Endothelial cell of umbilical vein (primary cell): Measurements from ENCODE around the gene C1orf122. TPM values are rescaled to one million over a fixed set of nuclear protein-coding genes. Genes with fewer than 3 reads are reported as not detected.

ENCODE experiments used
- BruUV-seq: library from RNA; stranded (reverse); fragments of 400-500 nt; replicated peaks from 2 replicates; lab custom pipeline; 2021; lab: Mats Ljungman, UMichigan
- CTCF ChIA-PET: fragments of 300-600, 350-600 bp; sonication (Branson Sonifier 250); formaldehyde crosslinking; loops from one replicate; lab custom pipeline; 2021; ENCODE audit warnings: antibody characterized with exemption, inconsistent platforms; lab: Charles Lee
- POLR2A ChIA-PET: fragments of 300-600, 350-600 bp; sonication (Branson Sonifier 250); formaldehyde crosslinking; loops from one replicate; lab custom pipeline; 2021; ENCODE audit warnings: antibody characterized with exemption, inconsistent platforms; lab: Charles Lee
- DNase-seq: peaks from one replicate; pipeline ENCODE4 v3.0.0-alpha.2; 2011; ENCODE audit warnings: low read depth, low spot score
- FAIRE-seq: peaks from 2 replicates; lab custom pipeline; 2011; peaks lifted over from hg19 to GRCh38; lab: Jason Lieb, UNC
- H2AFZ ChIP-seq: 2 replicates; pipeline ENCODE4 v1.6.0; 2012; ENCODE audit warnings: low read depth, low read length, control low read depth, inconsistent platforms
- H3K27ac ChIP-seq: 2 replicates; pipeline ENCODE4 v1.5.1; 2011; ENCODE audit warnings: low read depth, mild to moderate bottlenecking, control low read depth, low read length, moderate library complexity; ENCODE audit not compliant: insufficient read depth
- H3K27me3 ChIP-seq, 2 experiments: 2 replicates each; pipeline versions ENCODE4 v1.6.0 to v1.6.1; 2011; ENCODE audit warnings: low read length in 2 of 2, mixed read lengths in 1 of 2; ENCODE audit not compliant: control insufficient read depth in 2 of 2, insufficient read depth in 2 of 2
- H3K36me3 ChIP-seq, 2 experiments: 2 replicates in 1 of 2; 3 replicates in 1 of 2; pipeline ENCODE4 v1.5.1; 2011; ENCODE audit warnings: low read length in 2 of 2, mild to moderate bottlenecking in 1 of 2, moderate library complexity in 1 of 2; ENCODE audit not compliant: control insufficient read depth in 2 of 2, insufficient read depth in 2 of 2; ENCODE audit errors: extremely low read depth in 1 of 2
- H3K4me1 ChIP-seq: 3 replicates; pipeline ENCODE4 v1.5.1; 2011; ENCODE audit warnings: mild to moderate bottlenecking, low read length; ENCODE audit not compliant: control insufficient read depth, insufficient read depth; ENCODE audit errors: extremely low read depth
- H3K4me2 ChIP-seq: 2 replicates; pipeline ENCODE4 v1.6.1; 2011; ENCODE audit warnings: low read length, control low read depth, mixed read lengths; ENCODE audit not compliant: insufficient read depth
- H3K4me3 ChIP-seq, 3 experiments: fragments of 200-600 bp in 1 of 3; sonication (generic), shearing (Covaris generic) in 1 of 3; replicated peaks in 1 of 3; 2 replicates each; pipeline ENCODE4 v1.5.1; 2011 to 2016; ENCODE audit warnings: control low read depth in 3 of 3, low read length in 3 of 3, mild to moderate bottlenecking in 2 of 3, inconsistent platforms in 1 of 3, low read depth in 1 of 3, moderate library complexity in 1 of 3; ENCODE audit not compliant: insufficient read depth in 1 of 3
- H3K79me2 ChIP-seq: 2 replicates; pipeline ENCODE4 v1.6.0; 2012; ENCODE audit warnings: low read length, inconsistent platforms; ENCODE audit not compliant: control insufficient read depth, insufficient read depth
- H3K9ac ChIP-seq: replicated peaks from 2 replicates; pipeline ENCODE3; 2011; ENCODE audit warnings: low read length, control low read depth; ENCODE audit not compliant: insufficient read depth; ENCODE audit errors: extremely low read depth
- H3K9me1 ChIP-seq: replicated peaks from 3 replicates; pipeline ENCODE4 v1.6.0; 2011; ENCODE audit warnings: mild to moderate bottlenecking, low read length; ENCODE audit not compliant: control insufficient read depth, insufficient read depth; ENCODE audit errors: extremely low read depth
- H3K9me3 ChIP-seq: replicated peaks from 2 replicates; pipeline ENCODE4 v1.5.1; 2012; ENCODE audit warnings: low read length, inconsistent platforms; ENCODE audit not compliant: control insufficient read depth, insufficient read depth
- H4K20me1 ChIP-seq: replicated peaks from 2 replicates; pipeline ENCODE3; 2011; ENCODE audit warnings: mild to moderate bottlenecking, low read length; ENCODE audit not compliant: control insufficient read depth, insufficient read depth; ENCODE audit errors: extremely low read depth
- EZH2 ChIP-seq: IDR thresholded peaks from 2 replicates; pipeline ENCODE4 v1.6.1; 2012; ENCODE audit warnings: borderline replicate concordance, low read depth, mild to moderate bottlenecking, moderate library complexity, low read length, inconsistent platforms; ENCODE audit not compliant: severe bottlenecking
- FOS ChIP-seq: IDR thresholded peaks from 2 replicates; pipeline ENCODE4 v1.6.1; 2011; ENCODE audit warnings: mild to moderate bottlenecking, low read length, moderate library complexity, borderline replicate concordance; ENCODE audit not compliant: insufficient read depth
- JUN ChIP-seq: IDR thresholded peaks from 2 replicates; pipeline ENCODE4 v1.6.1; 2011; ENCODE audit warnings: borderline replicate concordance, low read depth; ENCODE audit not compliant: insufficient read length, insufficient read depth
- MYC ChIP-seq: IDR thresholded peaks from one replicate; pipeline ENCODE4 v1.6.1; 2011; ENCODE audit warnings: mild to moderate bottlenecking, low read depth, low read length
- POLR2A ChIP-seq: IDR thresholded peaks from 2 replicates; pipeline ENCODE4 v1.6.1; 2012; ENCODE audit warnings: low read depth, mild to moderate bottlenecking, control low read depth, low read length
- POLR2AphosphoS5 ChIP-seq: IDR thresholded peaks from 2 replicates; pipeline ENCODE4 v1.6.1; 2012; ENCODE audit warnings: low read depth, mild to moderate bottlenecking, control low read depth, low read length, moderate library complexity; ENCODE audit not compliant: insufficient read depth
- dilution Hi-C: fragments of 300-500 bp; cut with MboI; formaldehyde crosslinking; loops from one replicate; pipeline ENCODE4 v1.15.0; 2019; ENCODE audit warnings: low sequenced_read_pairs; ENCODE audit not compliant: extremely low pct_ligation_motif_present
- intact Hi-C: fragments of 100-400 bp; cut with micrococcal nuclease; formaldehyde crosslinking; loops from one replicate; pipeline ENCODE4 v1.10.0; 2022
- polyA plus RNA-seq, 4 experiments: library from polyadenylated mRNA; depleted of rRNA in 3 of 4; stranded (reverse) in 3 of 4; unstranded in 1 of 4; fragments of >200 nt; gene quantifications; 2 replicates each; pipeline versions ENCODE4 v1.2.1 to v1.2.3, GENCODE V29; 2011 to 2012; ENCODE audit warnings: missing spikeins in 1 of 4
- total RNA-seq: library from RNA; stranded (reverse); gene quantifications from 2 replicates; pipeline ENCODE4 v1.2.3, GENCODE V29; 2021
- TF ChIP-seq, protein P1 (sequence below), 2 donors: IDR thresholded peaks; 1 replicate in 1 of 2; 2 replicates in 1 of 2; pipeline ENCODE4 v1.5.1; 2011; ENCODE audit warnings: low read length in 2 of 2, mild to moderate bottlenecking in 2 of 2, moderate library complexity in 2 of 2, control low read depth in 1 of 2, inconsistent platforms in 1 of 2, low read depth in 1 of 2; ENCODE audit not compliant: insufficient read depth in 1 of 2; ENCODE audit errors: extremely low read depth in 1 of 2

C1orf122 gene
- total and polyA plus RNA-seq, 2 donors (not counting 3 experiments of a cell fraction or from before 2014, with no cell fraction given): 32.8 to 38.8 TPM

DNA sequence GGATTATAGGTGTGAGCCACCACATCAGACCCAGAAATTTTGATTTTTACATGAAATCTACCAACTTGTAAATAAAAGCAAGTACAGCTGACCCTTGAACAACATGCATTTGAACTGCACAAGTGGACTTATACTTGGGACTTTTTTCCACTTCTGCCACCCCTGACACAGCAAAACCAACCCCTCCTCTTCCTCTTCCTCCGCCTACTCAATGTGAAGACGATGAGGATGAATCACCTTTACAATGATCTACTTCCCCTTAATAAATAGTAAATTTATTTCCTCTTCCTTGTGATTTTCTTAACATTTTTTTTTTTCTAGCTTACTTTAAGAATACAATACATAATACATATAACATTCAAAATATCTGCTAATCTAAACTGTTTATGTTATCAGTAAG lies 17.9 kb downstream of the C1orf122 start:
- Histone ChIP-seq H3K9me3 (no peaks in the 10 kb centered on the region), H3K27ac (no peak overlapping the region), H3K4me1 (no peaks in the 10 kb centered on the region), H3K9ac (no peak overlapping the region), H3K4me3 (no peak overlapping the region), H3K4me2 (no peak overlapping the region), H3K27me3 (no peaks in the 10 kb centered on the region), H3K36me3 (peaks cover 7 to 16% of the 10 kb centered on the region in 2 experiments), H2AFZ (no peak overlapping the region), H3K79me2 (no peaks in the 10 kb centered on the region), H3K9me1 (no peaks in the 10 kb centered on the region), H4K20me1 (no peaks in the 10 kb centered on the region)
- ChIA-PET CTCF (interaction anchor here (0.9 to 1.9 kb wide), 2 partner anchors 8 to 34 kb away, joined by 3 to 6 read pairs; partner anchors contain the start of gene MTF1), POLR2A (no interaction called here)
- TF ChIP-seq JUN: no peak
- no peak for TF ChIP-seq MYC
- TF ChIP-seq FOS: no peak
- TF ChIP-seq EZH2: no peak
- TF ChIP-seq, protein P1, sequence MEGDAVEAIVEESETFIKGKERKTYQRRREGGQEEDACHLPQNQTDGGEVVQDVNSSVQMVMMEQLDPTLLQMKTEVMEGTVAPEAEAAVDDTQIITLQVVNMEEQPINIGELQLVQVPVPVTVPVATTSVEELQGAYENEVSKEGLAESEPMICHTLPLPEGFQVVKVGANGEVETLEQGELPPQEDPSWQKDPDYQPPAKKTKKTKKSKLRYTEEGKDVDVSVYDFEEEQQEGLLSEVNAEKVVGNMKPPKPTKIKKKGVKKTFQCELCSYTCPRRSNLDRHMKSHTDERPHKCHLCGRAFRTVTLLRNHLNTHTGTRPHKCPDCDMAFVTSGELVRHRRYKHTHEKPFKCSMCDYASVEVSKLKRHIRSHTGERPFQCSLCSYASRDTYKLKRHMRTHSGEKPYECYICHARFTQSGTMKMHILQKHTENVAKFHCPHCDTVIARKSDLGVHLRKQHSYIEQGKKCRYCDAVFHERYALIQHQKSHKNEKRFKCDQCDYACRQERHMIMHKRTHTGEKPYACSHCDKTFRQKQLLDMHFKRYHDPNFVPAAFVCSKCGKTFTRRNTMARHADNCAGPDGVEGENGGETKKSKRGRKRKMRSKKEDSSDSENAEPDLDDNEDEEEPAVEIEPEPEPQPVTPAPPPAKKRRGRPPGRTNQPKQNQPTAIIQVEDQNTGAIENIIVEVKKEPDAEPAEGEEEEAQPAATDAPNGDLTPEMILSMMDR (IDR thresholded peaks at IDR 0.05; ENCODE audit: extremely low read depth in 1 of 2, insufficient read depth in 1 of 2, low read depth in 1 of 2, low read length in 2 of 2): no peak
- TF ChIP-seq POLR2AphosphoS5: no peak
- no peak for TF ChIP-seq POLR2A
- DNase-seq: no peak
- FAIRE-seq: no peak
- dilution Hi-C loops: no loop called here
- intact Hi-C loops: no loop called here
- no TSS peak for BruUV-seq
